Heart left ventricle (tissue), 16 donors: Measurements from ENCODE around the gene CHORDC1. TPM values are rescaled to one million over a fixed set of nuclear protein-coding genes. Genes with fewer than 3 reads are reported as not detected.

ENCODE experiments used
- ATAC-seq, 4 donors: fragments of 200-7000 bp; cut with Tn5 transposase; one replicate each; pipeline ENCODE4 v1.9.1; 2020 to 2022; ENCODE audit warnings: moderate library complexity in 4 of 4, mild to moderate bottlenecking in 3 of 4, moderate number of reproducible peaks in 1 of 4
- DNase-seq, 5 donors: peaks; one replicate each; pipeline ENCODE4 v3.0.0-alpha.2; 2020
- H3K27ac ChIP-seq, 12 donors: fragments of 200-600 bp; sonication (generic) in 4 of 12; one replicate each; pipeline versions ENCODE4 v1.5.0 to v1.8.0; 2016 to 2022; ENCODE audit warnings: mild to moderate bottlenecking in 2 of 12
- H3K27me3 ChIP-seq, 9 donors: fragments of 200-600 bp; sonication (generic) in 2 of 9; one replicate each; pipeline versions ENCODE4 v1.5.1 to v1.8.0; 2016 to 2022; ENCODE audit warnings: mild to moderate bottlenecking in 3 of 9
- H3K36me3 ChIP-seq, 9 donors: fragments of 200-600 bp; sonication (generic) in 2 of 9; one replicate each; pipeline versions ENCODE4 v1.5.0 to v1.8.0; 2018 to 2022; ENCODE audit warnings: mild to moderate bottlenecking in 2 of 9
- H3K4me1 ChIP-seq, 12 donors: fragments of 200-600 bp; sonication (generic) in 4 of 12; one replicate each; pipeline versions ENCODE4 v1.5.0 to v1.8.0; 2016 to 2022; ENCODE audit warnings: mild to moderate bottlenecking in 3 of 12
- H3K4me3 ChIP-seq, 12 donors: fragments of 200-600 bp; sonication (generic) in 4 of 12; one replicate each; pipeline versions ENCODE4 v1.5.0 to v1.8.0; 2017 to 2022; ENCODE audit warnings: mild to moderate bottlenecking in 9 of 12, moderate library complexity in 4 of 12
- H3K9me3 ChIP-seq, 12 donors: fragments of 200-600 bp; sonication (generic) in 4 of 12; one replicate each; pipeline versions ENCODE4 v1.5.0 to v1.8.0; 2016 to 2022; ENCODE audit warnings: mild to moderate bottlenecking in 1 of 12
- CTCF ChIP-seq, 12 donors: fragments of 200-600 bp; sonication (generic) in 4 of 12; IDR thresholded peaks; one replicate each; pipeline versions ENCODE4 v1.5.0 to v1.8.0; 2018 to 2022; ENCODE audit warnings: antibody characterized with exemption in 12 of 12, mild to moderate bottlenecking in 5 of 12
- POLR2A ChIP-seq, 2 donors: fragments of 450-650 bp; IDR thresholded peaks; one replicate each; pipeline ENCODE4 v1.6.1; 2017; ENCODE audit warnings: antibody characterized with exemption in 2 of 2, mild to moderate bottlenecking in 2 of 2, moderate library complexity in 2 of 2
- WGBS, 4 donors: extraction: QIAGEN DNeasy Blood & Tissue Kit in 2 of 4; methylation state at CpG; one replicate each; pipeline versions ENCODE4 v1.1.5 to v1.1.7; 2013 to 2018; 5-methylcytosine and 5-hydroxymethylcytosine counted together
- intact Hi-C, 10 donors: fragments of 100-400 bp; cut with DNase I; formaldehyde crosslinking; loops; one replicate each; pipeline versions ENCODE4 v1.11.1 to v1.14.2; 2022
- polyA plus RNA-seq, 2 donors: library from polyadenylated mRNA; stranded (reverse); fragments of 200-250 nt; gene quantifications; one replicate each; pipeline ENCODE4 v1.2.3, GENCODE V29; 2013
- total RNA-seq, 9 donors: library from RNA; depleted of rRNA in 2 of 9; stranded (reverse); fragments of >200 nt in 2 of 9; fragmentation: NEBNext Ultra II Directional in 3 of 9; extraction: Animal tissue kit (Norgen Biotek cat#: 25700) in 3 of 9; gene quantifications; one replicate each; pipeline versions ENCODE4 v1.1.0 to v1.2.4, GENCODE V29; 2016 to 2023
- donor health status: ischemic (EF 13 %, LVEDD 7.1; RV severe dilation, severe dysfunction).
- donor health status: healthy with polysubstance abuse.
- donor health status: DM: no; HTN: yes; CAD: no.
- donor health status: DM: no; HTN: no; CAD: no.
- donor health status: ischemic (EF 25% LVEDD 6.9; RV normal size, moderate dysfunction).
- donor health status: ischemic (EF 25% LVEDD 5.7; RV mildly dilated, moderate dysfunction).
- donor health status: healthy.
- donor health status: DM: yes; HTN: yes; CAD: no.
- donor health status: ischemic (EF 35%, LVEDD 5.7; RV mildly dilated, moderate dysfunction).
- donor health status: nonischemic (EF 11% LVEDD 7.7; RV severe dilation, severe dysfunction).
- donor health status: DM: yes; HTN: yes; CAD: no.
- donor health status: PGD.
- donor health status: ischemic (EF 29% LVEDD 5.4; RV normal size, mild dysfunction).
- donor health status: nonischemic (EF 23%, LVEDD 6.1; RV moderate dilation, normal function).

Gene CHORDC1
- total and polyA plus RNA-seq, 11 donors = 21.7 to 55.4 (median 28.5) TPM

GRCh38 chr11:90192869-90193582, 29.8 kb downstream of the CHORDC1 start:
- Histone ChIP-seq H3K27ac (no peak overlapping the region), H3K27me3 (no peaks in the 10 kb centered on the region), H3K4me1 (no peaks in the 10 kb centered on the region), H3K9me3 (no peaks in the 10 kb centered on the region), H3K36me3 (peaks cover 0 to 27% (median 4%) of the 10 kb centered on the region in 9 donors), H3K4me3 (no peak overlapping the region)
- ATAC-seq = no peak
- intact Hi-C loops = no loop called here
- DNase-seq = no peak
- WGBS, 4 donors = 91 to 97% (median 93%) methylated on average over 4 of the region's 4 CpGs
- no peak for TF ChIP-seq POLR2A (IDR thresholded peaks at IDR 0.05)
- no peak for TF ChIP-seq CTCF (IDR thresholded peaks at IDR 0.05)

GRCh38 chr11:90189011-90189410, 33.8 kb downstream of the CHORDC1 start:
- TF ChIP-seq CTCF (IDR thresholded peaks at IDR 0.05) (no peak), POLR2A (IDR thresholded peaks at IDR 0.05) (no peak)
- intact Hi-C loops = no loop called here
- no peaks in the 10 kb centered on the region for H3K9me3 ChIP-seq
- 93 to 100% (median 98%) methylated on average over 2 of the region's 2 CpGs for WGBS, 4 donors
- peaks cover 0 to 23% (median 0%) of the 10 kb centered on the region in 9 donors for H3K36me3 ChIP-seq
- no peak overlapping the region for H3K27ac ChIP-seq
- DNase-seq = no peak
- H3K4me3 ChIP-seq = no peak overlapping the region
- H3K4me1 ChIP-seq = no peaks in the 10 kb centered on the region
- H3K27me3 ChIP-seq = no peaks in the 10 kb centered on the region
- no peak for ATAC-seq

- H3K4me3 ChIP-seq = no peak overlapping the region
- TF ChIP-seq CTCF (IDR thresholded peaks at IDR 0.05) (no peak), POLR2A (IDR thresholded peaks at IDR 0.05) (no peak)
- H3K9me3 ChIP-seq = no peaks in the 10 kb centered on the region
- H3K27me3 ChIP-seq = no peaks in the 10 kb centered on the region
- DNase-seq (no peak), ATAC-seq (no peak)
- intact Hi-C loops = no loop called here
- WGBS, 4 donors = 74 to 95% (median 91%) methylated on average over 3 of the region's 3 CpGs
- no peak overlapping the region for H3K27ac ChIP-seq
- no peaks in the 10 kb centered on the region for H3K4me1 ChIP-seq
- H3K36me3 ChIP-seq = peaks cover 0 to 23% (median 0%) of the 10 kb centered on the region in 9 donors
These were observed 35.0 kb downstream of the CHORDC1 start for GRCh38 chr11:90187839-90188238.

GRCh38 chr11:90179923-90180322, 42.9 kb downstream of the CHORDC1 start:
- TF ChIP-seq CTCF (IDR thresholded peaks at IDR 0.05) (no peak), POLR2A (IDR thresholded peaks at IDR 0.05) (no peak)
- no peak for ATAC-seq

More at GRCh38 chr11:90179923-90180322, 42.9 kb downstream of the CHORDC1 start:
- H3K27ac ChIP-seq = no peak overlapping the region
- H3K36me3 ChIP-seq = peaks cover 0 to 11% (median 0%) of the 10 kb centered on the region in 9 donors
- H3K4me3 ChIP-seq = no peak overlapping the region
- 36 to 81% (median 63%) methylated on average over 2 of the region's 2 CpGs for WGBS, 4 donors
- H3K27me3 ChIP-seq = no peaks in the 10 kb centered on the region
- no peaks in the 10 kb centered on the region for H3K9me3 ChIP-seq
- no peak for DNase-seq
- no peaks in the 10 kb centered on the region for H3K4me1 ChIP-seq
- intact Hi-C loops = no loop called here
